HFFc6 (cell line): ENCODE results near the gene FOXK1. TPM values are rescaled to one million over a fixed set of nuclear protein-coding genes. Genes with fewer than 3 reads are reported as not detected.
"Not testable (repeated sequence)": the region's sequence is repeated elsewhere in the genome, so short reads cannot be mapped to it uniquely, and the experiment has no call there.

Source experiments
- DNase-seq: peaks from one replicate; pipeline ENCODE4 v3.0.0-alpha.2; 2018
- H3K27ac Mint-ChIP-seq: 2 replicates; pipeline ENCODE4 v1.8.0; 2020; ENCODE audit warnings: mild to moderate bottlenecking, mixed read lengths
- H3K27me3 Mint-ChIP-seq: 2 replicates; pipeline ENCODE4 v1.8.0; 2021; ENCODE audit warnings: mild to moderate bottlenecking, moderate library complexity, mixed read lengths; ENCODE audit not compliant: insufficient read depth
- H3K36me3 Mint-ChIP-seq: 2 replicates; pipeline ENCODE4 v1.8.0; 2021; ENCODE audit warnings: low read depth, mixed read lengths
- H3K4me1 Mint-ChIP-seq: 2 replicates; pipeline ENCODE4 v1.8.0; 2020; ENCODE audit warnings: low read depth, mixed read lengths
- H3K4me3 Mint-ChIP-seq: 2 replicates; pipeline ENCODE4 v1.8.0; 2020; ENCODE audit warnings: mild to moderate bottlenecking, moderate library complexity, mixed read lengths
- H3K9me3 Mint-ChIP-seq: 2 replicates; pipeline ENCODE4 v1.8.0; 2020; ENCODE audit warnings: mild to moderate bottlenecking, mixed read lengths
- total RNA-seq, 6 experiments: library from RNA; stranded (reverse); fragmentation: NEBNext Ultra II Directional; extraction: Animal tissue kit (Norgen Biotek cat#: 25700); gene quantifications; 2 replicates in 1 of 6; 3 replicates in 5 of 6; pipeline ENCODE4 v1.2.3, GENCODE V29; 2021
- TF ChIP-seq, protein P1 (sequence below): fragments of 200-600 bp; sonication (generic); IDR thresholded peaks from 2 replicates; pipeline ENCODE4 v1.5.0; 2021; ENCODE audit warnings: antibody characterized with exemption, mild to moderate bottlenecking

Gene FOXK1
- total RNA-seq, 6 experiments from 2014 or later: 33.8 to 39.4 (median 36.2) TPM

DNA sequence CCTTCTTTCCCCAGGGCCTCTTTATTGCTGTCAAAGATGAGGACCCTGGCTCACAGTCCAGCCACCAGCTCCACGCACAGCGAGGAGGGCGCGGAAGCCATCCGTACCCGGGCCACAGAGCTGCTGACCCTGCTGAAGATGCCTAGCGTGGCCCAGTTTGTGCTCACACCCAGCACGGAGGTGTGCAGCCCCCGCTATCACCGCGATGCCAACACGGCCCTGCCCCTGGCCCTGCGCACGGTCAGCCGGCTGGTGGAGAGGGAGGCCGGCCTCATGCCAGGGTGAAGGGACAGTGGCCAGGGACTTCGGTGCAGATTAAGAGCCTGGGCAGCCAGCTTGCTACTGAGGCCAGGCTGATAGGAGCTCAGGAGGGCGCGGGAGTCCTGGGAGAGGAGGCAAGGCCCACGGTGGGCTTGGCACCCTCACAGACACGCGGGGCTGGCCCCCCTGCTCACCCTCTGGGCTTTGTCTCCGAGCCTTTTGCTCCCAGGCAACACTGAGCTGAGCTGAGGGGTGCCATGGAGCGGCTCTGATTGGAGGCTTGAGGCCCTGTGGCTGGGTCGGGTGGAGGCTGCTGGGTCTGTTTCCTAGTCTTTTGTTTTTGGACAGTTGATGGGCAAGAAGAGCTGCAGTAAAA is 109.1 kb downstream of the FOXK1 start:
- DNase-seq: no peak
- H3K4me1 Mint-ChIP-seq: no peaks in the 10 kb centered on the region
- H3K27me3 Mint-ChIP-seq: no peaks in the 10 kb centered on the region; the same call in 1 of the 2 replicates
- H3K9me3 Mint-ChIP-seq: no peaks in the 10 kb centered on the region
- no peak overlapping the region for H3K27ac Mint-ChIP-seq
- TF ChIP-seq, protein P1, sequence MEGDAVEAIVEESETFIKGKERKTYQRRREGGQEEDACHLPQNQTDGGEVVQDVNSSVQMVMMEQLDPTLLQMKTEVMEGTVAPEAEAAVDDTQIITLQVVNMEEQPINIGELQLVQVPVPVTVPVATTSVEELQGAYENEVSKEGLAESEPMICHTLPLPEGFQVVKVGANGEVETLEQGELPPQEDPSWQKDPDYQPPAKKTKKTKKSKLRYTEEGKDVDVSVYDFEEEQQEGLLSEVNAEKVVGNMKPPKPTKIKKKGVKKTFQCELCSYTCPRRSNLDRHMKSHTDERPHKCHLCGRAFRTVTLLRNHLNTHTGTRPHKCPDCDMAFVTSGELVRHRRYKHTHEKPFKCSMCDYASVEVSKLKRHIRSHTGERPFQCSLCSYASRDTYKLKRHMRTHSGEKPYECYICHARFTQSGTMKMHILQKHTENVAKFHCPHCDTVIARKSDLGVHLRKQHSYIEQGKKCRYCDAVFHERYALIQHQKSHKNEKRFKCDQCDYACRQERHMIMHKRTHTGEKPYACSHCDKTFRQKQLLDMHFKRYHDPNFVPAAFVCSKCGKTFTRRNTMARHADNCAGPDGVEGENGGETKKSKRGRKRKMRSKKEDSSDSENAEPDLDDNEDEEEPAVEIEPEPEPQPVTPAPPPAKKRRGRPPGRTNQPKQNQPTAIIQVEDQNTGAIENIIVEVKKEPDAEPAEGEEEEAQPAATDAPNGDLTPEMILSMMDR: no peak
- no peak overlapping the region for H3K4me3 Mint-ChIP-seq
- peaks cover 16% of the 10 kb centered on the region for H3K36me3 Mint-ChIP-seq

DNA sequence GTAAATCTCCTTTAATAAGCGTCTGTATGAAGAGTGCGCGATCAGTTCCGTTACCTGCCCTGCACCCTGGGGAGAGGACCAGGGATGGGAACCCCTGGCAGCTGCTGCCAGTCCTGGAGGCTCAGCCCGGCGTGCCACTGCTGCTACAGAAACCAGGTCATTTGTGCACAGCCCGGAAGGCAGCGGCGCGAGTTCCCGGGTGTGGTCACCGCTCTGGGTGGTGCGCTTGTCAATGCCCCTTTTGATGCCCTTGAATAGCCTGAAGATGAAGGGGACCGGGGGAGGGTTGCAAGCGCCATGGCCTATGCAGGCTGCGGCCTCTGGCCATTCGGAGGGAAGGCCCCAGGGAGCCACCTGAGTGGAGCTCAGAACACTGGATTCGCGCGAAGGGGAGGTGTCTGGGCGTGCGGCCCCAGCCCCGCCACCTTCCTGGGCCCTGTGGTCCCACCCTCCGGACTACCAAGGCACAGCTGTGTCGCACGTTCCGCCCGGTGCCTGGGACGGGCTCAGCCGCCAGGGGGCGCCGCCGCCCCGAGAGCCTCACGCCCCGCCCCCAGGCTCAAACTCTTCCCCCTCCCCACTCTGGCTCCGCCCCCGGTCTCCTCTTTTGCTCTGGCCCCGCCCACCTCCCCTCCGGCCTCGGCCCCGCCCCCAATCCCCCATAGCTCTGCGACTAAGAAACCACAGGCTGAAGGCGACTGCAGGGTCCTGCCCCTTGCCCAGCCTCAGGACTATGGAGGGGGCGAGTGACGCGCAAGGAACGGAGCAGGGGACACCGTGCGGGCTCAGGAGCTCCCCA is 109.8 kb downstream of the FOXK1 start:
- no peaks in the 10 kb centered on the region for H3K4me1 Mint-ChIP-seq

DNA sequence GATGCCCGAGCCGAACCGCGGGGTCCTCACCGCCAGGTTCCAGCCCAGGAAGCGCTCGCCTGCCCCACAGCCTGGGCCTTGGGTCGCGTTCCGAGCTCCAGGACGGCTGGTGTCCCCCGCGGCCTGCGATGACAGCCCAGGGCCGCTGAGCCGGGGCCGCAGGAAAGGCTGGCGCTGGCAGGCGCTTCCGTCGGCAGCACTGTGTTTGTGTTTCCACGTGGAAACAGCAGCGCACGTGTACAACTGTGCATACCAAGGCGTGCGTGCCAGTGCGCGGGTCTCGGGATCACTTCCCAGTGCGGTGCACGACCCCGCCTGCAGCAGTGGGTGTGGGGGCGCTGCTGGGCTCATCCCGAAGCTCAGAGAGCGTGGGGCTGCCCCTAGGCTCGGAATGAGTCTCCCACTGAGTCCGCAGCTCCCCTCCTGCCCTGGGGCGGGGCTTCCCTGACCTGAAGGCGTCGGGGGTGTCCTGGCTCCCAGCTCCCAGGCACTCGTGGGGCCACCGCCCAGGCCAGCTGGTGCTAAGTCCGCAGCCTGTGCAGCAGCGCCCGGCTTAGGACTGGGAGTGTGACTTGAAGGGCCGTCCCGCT is 110.5 kb downstream of the FOXK1 start:
- Mint-ChIP-seq H3K4me3 (no peak overlapping the region), H3K27ac (no peak overlapping the region), H3K4me1 (no peaks in the 10 kb centered on the region), H3K9me3 (no peaks in the 10 kb centered on the region), H3K36me3 (peaks cover 16% of the 10 kb centered on the region), H3K27me3 (peaks cover 6% of the 10 kb centered on the region)
- DNase-seq: no peak
- TF ChIP-seq, protein P1: no peak

More for the DNA sequence above, 109.8 kb downstream of the FOXK1 start:
- H3K27ac Mint-ChIP-seq: no peak overlapping the region
- no peaks in the 10 kb centered on the region for H3K9me3 Mint-ChIP-seq
- peaks cover 16% of the 10 kb centered on the region for H3K36me3 Mint-ChIP-seq
- H3K27me3 Mint-ChIP-seq: peaks cover 3% of the 10 kb centered on the region
- TF ChIP-seq, protein P1: peak; percentile 74
- H3K4me3 Mint-ChIP-seq: no peak overlapping the region
- DNase-seq: no peak

DNA sequence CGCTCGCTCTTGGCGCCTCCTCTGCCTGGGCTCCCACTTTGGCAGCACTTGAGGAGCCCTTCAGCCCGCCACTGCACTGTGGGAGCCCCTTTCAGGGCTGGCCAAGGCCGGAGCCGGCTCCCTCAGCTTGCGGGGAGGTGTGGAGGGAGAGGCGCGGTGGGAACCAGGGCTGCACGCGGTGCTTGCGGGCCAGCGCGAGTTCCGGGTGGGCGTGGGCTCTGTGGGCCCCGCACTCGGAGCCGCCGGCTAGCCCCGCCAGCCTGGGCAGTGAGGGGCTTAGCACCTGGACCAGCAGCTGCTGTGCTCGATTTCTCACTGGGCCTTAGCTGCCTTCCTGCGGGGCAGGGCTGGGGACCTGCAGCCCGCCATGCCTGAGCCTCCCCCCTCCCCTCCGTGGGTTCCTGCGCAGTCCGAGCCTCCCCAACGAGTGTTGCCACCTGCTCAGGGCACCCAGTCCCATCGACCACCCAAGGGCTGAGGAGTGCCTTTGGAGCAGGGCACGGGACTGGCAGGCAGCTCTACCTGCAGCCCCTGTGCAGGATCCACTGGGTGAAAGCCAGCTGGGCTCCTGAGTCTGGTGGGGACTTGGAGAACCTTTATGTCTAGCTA is 111.4 kb downstream of the FOXK1 start:
- H3K27me3 Mint-ChIP-seq, H3K4me1 Mint-ChIP-seq, H3K4me3 Mint-ChIP-seq, DNase-seq, H3K27ac Mint-ChIP-seq, H3K9me3 Mint-ChIP-seq: not testable (repeated sequence)
- peaks cover 16% of the 10 kb centered on the region for H3K36me3 Mint-ChIP-seq

- not testable (repeated sequence) for H3K4me1 Mint-ChIP-seq, H3K4me3 Mint-ChIP-seq, H3K27me3 Mint-ChIP-seq, H3K27ac Mint-ChIP-seq, H3K9me3 Mint-ChIP-seq, DNase-seq
- H3K36me3 Mint-ChIP-seq: peaks cover 16% of the 10 kb centered on the region
These were observed 112.1 kb downstream of the FOXK1 start for GRCh38 chr7:4794171-4794570.

GRCh38 chr7:4794591-4795350 is 112.7 kb downstream of the FOXK1 start:
- Mint-ChIP-seq H3K4me3 (no peak overlapping the region), H3K27me3 (peaks cover 6% of the 10 kb centered on the region), H3K4me1 (no peaks in the 10 kb centered on the region), H3K9me3 (no peaks in the 10 kb centered on the region), H3K36me3 (peaks cover 16% of the 10 kb centered on the region), H3K27ac (no peak overlapping the region)
- TF ChIP-seq, protein P1: no peak
- no peak for DNase-seq
